HG02970 (cell line): ENCODE results near the gene ADORA3.
"Not testable (repeated sequence)": the region's sequence is repeated elsewhere in the genome, so short reads cannot be mapped to it uniquely, and the experiment has no call there.

Experiments used
- ATAC-seq: cut with Tn5 transposase; IDR thresholded peaks from one replicate; pipeline ENCODE4 v1.9.1; 2021; ENCODE audit warnings: mild to moderate bottlenecking, moderate library complexity, moderate number of reproducible peaks; ENCODE audit not compliant: unreplicated experiment, low FRiP score

Gene ADORA3

GRCh38 chr1:111503585-111504060, at the start of gene ADORA3, which contains the start of gene TMIGD3:
Gene ADORA3 (minus strand): TSS chr1:111503633. CDS start chr1:111503354, 279 bp downstream.
Gene TMIGD3 (minus strand): TSS chr1:111503633. CDS start chr1:111503354, 279 bp downstream.
- no peak for ATAC-seq

DNA sequence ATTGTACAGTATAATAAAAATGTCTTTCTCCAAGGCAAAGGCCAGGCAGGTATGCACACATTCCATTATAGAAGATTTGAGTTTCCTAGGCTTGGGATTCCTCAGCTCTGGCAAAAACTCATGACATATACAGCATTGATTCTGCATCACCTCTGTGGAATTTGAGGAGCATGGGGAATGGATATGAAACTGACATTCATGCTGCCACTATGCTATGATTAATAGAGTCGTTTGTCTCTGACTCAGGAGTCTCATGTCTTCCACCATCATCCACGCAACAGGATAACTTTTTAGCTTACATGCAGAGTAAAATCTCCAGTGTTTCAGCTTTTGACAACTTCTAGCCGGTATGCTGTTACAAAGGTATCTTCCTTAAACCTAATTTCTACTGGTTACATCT, 49.8 kb upstream of the ADORA3 start:
- no peak for ATAC-seq

DNA sequence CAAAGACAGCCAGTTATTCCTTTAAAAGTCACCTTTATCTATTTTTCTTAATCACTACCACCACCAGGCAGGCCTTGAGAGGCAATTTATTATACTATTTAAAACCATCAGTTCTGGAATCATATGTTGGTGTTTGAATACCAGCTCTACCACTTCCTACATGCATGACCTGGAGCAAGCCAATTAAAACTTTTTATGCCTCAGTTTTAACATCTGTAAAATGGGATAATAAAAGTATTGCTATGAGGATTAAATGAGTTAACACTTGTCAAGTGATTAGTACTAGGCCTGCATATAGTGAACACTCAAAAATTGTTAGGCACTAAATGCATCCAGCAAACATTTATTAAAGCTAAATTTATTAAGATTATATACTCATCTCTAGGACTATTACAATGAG, 49.2 kb upstream of the ADORA3 start:
- no peak for ATAC-seq

GRCh38 chr1:111551623-111552411, 48.4 kb upstream of the ADORA3 start:
- ATAC-seq, result no peak

- ATAC-seq, result not testable (repeated sequence)
Measured at GRCh38 chr1:111547786-111548185, 44.4 kb upstream of the ADORA3 start.

DNA sequence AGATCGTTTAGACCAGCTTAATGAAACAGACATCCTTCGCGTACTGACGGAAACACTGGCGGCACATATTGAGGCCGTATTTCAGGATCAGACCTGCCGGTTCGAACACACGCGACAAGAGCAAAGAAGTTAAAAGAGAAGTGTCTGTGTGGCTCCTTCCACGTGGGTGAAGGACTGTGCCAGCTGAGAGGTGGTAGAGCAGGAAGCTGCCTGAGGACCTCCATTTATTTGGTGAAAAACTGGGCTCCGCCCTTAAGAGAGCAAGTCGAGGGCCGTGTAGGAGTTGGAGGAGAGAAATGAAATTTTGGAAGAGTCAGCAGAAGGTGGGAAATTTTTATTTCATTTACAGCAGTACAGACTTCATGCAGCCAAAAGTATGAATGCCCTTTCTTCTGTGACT, 38.8 kb upstream of the ADORA3 start:
- no peak for ATAC-seq

DNA sequence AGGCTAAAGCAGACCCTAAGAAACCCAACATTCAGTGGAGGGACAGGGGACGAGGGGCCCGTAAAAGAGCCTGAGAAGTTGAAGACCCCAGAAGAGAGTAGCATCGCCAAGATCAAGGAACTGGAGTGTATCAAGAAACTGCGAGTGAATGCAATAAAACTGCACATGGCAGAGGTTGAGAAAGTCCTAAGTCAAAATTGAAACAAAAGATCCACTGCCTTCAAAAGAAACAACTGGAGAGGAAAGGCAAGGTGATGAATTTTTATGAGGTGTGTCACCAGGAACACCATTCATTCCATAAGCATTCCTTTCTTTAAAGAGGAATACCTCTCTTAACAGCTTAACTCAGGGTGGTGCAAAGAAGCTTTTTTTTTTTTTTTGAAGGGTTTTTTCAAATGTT, 38.3 kb upstream of the ADORA3 start:
- ATAC-seq, result no peak

- ATAC-seq, result no peak
Measured at GRCh38 chr1:111540928-111541327, 37.5 kb upstream of the ADORA3 start.

GRCh38 chr1:111538343-111539025, 35.1 kb upstream of the ADORA3 start:
- no peak for ATAC-seq

DNA sequence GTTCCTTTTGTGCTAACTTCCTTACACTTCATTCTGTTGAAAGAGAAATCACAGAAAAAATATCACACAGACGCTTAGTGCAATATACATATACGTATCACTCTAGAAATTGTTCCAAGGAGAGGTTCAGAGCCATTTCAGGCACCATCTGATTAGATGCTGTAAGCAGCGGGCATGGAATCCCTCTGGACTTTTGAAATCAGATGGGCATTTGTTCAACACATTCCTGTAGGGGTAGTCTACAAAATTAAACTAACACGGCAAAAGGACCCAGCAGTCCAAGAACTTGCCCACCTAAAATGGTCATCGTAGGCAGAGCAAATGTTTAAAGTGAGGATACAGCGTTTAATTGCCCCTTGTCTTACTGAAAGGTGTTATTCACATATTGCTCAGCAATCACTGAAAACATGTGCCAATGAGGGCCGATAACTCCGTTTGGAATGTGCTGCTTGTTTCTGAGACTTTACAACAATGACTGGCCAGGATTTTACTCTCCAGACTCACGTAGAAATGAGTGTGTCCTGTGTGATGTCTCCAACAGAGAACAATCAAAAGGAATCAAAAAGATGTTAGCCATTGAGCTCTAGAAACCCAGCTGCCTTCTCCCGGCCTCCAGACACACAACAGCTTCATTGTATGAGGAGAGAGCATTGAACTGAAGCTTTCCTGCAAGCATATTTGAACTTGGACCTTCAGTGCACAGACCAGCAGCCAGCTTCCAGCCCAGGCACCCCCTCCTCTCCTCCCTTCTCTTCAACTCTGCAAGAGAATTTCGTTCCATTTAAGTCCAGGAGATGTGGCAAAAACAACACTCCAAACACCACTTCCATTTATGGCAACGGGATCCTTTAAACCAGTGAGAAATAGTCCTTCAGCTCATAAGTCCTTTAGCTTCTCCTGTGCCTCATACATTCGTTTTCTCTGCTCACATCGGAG, 32.1 kb upstream of the ADORA3 start:
- ATAC-seq, result no peak

- ATAC-seq, result no peak
Measured at GRCh38 chr1:111520053-111520452, 16.6 kb upstream of the ADORA3 start.

DNA sequence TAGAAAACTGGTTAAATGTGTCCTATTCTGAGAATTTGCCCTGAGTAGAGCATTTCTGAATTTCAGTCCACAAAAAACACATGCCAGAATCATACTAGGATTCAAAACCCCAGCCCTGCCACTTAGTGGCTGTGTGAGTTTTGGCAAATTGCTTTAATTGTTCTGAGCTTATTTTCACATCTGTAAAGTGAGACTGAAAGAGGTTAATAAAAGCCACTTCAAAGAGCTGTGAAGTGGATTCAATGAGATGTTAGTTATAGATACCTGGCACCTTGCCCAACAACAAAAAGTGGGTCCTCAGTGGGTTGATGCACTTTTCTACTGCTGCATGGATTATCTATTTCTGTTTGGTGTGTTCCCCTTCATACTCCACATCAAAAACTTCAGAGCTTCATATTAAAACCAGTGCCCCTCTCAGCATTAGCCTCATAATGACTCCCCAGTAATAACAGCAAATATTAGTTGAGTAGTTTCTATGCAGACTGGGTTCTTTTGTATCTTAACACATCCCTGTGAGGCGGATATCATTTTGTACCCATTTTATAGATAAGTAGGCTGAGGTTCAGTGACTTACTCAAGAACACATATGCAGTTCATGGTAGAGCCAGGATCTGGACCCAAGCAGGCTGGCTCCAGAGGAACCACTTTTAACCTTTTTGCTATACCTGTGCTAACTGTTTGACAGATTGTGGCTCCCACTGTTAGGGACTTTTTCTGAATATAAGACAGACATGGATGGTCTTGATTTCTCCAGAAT, 14.2 kb upstream of the ADORA3 start:
- no peak for ATAC-seq

- ATAC-seq, result no peak
Measured at GRCh38 chr1:111516005-111516535, 12.6 kb upstream of the ADORA3 start.

DNA sequence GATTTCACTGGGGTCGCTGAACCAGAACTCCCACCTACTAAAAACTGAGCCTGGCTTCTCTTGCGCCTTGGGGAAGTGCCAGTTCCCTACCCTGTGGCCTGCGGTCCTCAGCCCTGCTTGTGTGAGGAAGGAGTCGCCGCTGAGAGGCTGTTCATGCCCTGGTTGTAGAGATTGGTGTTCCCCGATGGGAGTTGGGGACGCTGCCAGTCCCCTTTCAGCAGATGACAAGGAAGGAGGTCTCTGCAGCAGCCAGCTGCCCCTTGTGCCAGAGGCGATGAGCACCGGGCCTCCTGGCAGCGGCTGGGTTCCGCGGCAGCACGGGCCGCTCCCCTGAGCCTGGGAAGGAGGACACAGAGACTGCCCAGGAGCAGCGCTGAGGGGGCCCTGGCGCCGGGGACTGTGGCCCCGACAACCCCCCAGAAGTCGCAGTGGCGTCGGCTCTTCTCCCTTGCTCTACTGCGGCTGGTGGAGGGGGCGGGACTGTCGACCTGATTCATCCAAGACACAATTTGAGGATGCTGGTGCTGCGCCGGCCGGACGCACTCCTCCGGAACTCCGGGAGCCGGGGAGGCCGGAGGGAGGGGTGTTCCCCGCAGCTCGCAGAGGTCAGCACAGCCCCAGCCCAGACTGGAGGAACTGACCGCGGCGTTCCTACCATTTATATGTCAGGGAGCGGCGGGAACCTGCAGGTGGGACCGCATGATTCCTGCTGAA, 12.0 kb upstream of the ADORA3 start:
- ATAC-seq, result no peak

- no peak for ATAC-seq
Measured at GRCh38 chr1:111513410-111514020, 10.1 kb upstream of the ADORA3 start.

GRCh38 chr1:111512931-111513330, 9.5 kb upstream of the ADORA3 start:
- no peak for ATAC-seq

DNA sequence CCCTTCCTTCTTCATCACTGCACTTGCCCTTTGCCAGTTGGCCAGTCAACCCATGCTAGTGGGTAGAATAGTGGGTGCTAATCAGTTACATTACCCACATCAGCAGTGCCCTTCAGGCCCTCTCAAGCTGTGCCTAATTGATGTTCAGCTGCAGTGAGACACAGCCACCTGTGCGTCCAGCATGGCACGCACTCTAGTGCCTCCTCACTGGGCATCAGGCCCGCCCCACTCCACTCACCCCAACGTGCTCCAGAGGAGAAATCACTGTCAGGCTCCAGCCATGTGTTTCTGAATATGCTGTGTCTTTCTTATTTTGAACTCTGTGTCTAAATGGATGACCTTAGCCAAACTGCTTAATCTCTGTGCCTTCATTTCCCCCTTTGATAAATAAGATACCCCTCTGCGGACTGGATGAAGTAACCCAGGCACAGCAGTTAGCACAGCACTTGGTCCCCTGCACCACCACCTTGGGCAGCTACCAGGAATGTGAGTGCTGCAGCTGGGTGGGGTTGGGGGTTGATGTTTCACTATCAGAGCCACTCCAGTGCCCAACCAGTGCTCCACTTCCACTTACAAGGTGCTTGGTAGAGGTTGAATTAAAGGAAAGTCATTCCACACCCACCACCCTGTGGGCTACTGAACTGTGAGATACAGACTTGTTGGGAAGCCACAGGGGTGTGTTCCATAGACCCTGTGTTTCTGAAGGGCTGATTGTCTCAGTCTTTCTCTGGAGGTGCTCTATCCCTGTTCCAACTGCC, 8.9 kb upstream of the ADORA3 start:
- no peak for ATAC-seq

DNA sequence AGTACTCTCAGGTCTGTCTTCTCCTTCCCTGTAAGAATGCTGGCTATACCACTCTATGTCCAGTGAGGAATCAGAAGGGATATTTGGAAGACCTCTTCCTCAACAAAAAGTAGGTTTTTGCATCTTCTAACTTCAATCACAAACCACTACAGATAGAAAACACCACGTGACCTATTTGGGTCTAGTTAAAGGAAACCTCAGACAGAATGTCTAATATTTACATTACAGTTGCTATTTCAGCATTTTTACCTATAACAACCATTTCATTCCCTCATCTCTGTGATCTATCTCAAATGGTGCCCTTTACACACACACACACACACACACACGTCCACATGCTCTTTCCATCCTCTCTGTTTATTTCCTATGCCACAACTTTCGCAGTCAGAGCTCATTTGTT, 7.9 kb upstream of the ADORA3 start:
- no peak for ATAC-seq
